Hepatocyte (in vitro differentiated cells): ENCODE data around the gene CORO7.

ENCODE experiments used
- EZH2 ChIP-seq: fragments of 200-600 bp; sonication (generic); IDR thresholded peaks from 2 replicates; pipeline ENCODE4 v1.6.1; 2016; ENCODE audit warnings: antibody characterized with exemption, mild to moderate bottlenecking, borderline replicate concordance
- TF ChIP-seq, protein P1 (sequence below): fragments of 200-600 bp; sonication (generic); IDR thresholded peaks from 2 replicates; pipeline ENCODE4 v1.5.1; 2016; ENCODE audit warnings: antibody characterized with exemption, mild to moderate bottlenecking; ENCODE audit not compliant: poor library complexity

DNA sequence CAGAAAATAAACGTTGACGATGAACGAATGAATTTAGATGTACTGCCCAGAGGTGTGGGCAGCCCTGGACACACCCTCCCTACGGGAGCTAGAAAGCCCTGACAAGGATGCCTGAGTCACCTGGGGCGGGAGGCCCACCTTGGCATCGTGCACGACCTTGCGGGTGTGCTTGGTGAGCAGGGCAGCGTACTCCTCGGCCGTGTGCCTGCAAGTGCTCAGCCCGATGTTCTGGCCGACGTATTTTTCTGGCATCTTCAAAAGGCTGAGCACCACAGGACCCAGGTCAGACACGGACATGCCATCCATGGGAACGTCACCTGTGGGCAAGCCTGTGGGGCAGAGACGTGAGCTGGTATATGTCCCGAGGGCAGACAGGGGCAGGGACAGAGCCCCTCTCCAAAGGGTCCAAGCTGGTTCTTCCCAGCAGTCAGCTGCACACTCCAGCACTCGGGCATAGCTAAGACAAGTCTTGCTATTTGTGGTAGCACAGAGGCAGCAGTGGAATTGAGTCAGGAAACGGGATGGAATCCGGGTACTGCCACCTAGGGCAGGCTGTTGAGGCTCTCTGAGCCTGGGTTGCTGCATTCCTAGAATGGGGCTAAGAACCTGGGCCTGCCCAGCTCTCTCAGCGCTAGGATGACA lies 47.2 kb upstream of the CORO7 start:
- TF ChIP-seq, protein P1, sequence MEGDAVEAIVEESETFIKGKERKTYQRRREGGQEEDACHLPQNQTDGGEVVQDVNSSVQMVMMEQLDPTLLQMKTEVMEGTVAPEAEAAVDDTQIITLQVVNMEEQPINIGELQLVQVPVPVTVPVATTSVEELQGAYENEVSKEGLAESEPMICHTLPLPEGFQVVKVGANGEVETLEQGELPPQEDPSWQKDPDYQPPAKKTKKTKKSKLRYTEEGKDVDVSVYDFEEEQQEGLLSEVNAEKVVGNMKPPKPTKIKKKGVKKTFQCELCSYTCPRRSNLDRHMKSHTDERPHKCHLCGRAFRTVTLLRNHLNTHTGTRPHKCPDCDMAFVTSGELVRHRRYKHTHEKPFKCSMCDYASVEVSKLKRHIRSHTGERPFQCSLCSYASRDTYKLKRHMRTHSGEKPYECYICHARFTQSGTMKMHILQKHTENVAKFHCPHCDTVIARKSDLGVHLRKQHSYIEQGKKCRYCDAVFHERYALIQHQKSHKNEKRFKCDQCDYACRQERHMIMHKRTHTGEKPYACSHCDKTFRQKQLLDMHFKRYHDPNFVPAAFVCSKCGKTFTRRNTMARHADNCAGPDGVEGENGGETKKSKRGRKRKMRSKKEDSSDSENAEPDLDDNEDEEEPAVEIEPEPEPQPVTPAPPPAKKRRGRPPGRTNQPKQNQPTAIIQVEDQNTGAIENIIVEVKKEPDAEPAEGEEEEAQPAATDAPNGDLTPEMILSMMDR, result no peak
- TF ChIP-seq EZH2, result no peak
